ENCODE measurements around the gene MACROD2.

MACROD2 gene

DNA sequence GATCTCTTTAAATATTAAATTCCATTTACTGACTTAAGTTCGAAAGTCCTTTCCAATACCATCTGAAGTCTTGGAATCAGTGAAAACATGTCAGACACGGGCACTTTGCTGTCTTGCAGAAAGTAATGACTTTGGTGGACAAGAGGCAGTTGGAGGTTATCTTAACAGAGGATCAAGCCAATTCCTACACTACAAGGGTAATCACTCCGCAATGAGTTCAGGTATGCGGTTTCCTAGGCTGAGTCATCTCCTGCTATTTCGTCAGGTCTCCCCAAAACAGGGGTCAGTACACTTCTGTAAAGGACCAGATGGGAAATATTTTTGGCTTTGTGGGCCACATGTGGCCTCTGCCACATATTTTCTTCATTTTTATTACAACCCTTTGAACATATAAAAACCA, 1921.3 kb downstream of the MACROD2 start:
- DNase-seq: no peak

DNA sequence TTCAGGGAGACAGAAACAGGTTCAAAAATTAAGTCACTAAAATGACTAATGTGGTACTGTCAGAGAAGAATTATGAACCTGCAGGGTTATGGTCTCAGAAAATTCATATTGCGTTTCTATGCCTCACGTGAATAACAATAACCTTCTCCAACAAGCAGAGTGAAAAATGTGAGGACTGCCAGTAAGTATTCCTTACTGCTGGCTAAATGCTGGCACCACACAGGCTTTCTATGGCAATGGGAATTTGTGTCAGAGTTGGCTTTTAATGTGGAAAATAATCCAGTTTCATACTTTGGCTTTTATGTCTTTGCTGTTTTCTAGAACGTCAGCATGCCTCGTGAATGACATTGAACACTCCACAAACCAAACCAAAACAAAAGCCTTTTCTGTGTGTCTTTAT, 1922.0 kb downstream of the MACROD2 start:
- no peak for DNase-seq

DNA sequence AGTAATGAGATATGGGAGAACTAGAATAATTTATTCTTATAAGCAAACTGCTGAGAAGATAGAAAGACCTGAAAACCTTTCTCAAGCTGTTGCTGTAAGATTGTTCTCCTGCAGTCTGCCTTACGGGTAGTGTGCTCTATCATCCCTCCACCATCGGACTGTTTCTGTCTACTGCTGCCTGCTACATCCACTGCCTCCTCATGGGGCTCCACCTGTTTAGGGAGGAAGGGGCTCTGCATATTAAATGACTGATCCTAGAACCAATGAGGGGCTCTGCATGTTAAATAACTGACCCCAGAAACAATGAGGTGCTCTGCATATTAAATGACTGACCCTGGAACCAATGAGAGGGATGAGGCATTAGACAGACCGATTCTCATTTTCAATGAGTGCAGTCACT, 1923.3 kb downstream of the MACROD2 start:
- DNase-seq: no peak

DNA sequence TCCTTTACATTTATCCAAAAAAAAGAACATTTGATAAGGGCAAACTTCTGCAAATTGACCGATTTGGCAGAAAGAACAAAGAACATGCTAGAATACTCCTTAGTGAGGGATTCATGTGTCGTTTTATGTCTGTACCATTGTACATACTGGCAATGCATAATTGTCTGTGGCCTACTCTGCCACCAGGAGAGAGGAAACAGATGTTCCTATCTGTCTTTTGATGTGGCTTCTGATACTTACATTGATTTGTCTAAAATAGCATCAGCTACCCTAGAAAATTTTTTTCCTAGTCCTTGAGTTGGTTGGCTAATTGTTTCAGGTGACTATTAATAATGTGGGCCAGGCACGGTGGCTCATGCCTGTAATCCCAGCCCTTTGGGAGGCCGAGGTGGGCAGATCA, 1923.8 kb downstream of the MACROD2 start:
- DNase-seq: peak; percentile 21 to 32

DNA sequence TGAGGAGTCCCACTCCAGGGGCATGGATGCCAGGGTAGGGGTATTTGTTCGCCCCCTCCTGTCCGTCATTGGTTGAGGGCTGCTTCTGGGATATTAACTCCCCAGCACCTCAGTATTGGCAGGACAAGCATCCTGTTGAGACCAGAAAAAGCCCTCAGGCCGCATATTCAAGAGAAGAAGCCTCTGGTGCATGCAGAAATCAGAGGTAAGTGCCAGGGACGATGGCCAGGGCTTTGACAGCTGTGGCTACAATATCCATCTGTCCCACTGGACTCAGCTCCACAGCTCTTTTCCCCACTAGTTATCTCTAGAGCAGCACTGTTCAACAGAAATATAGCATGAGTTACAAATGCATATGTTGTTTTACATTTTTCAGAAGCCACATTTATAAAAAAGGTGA, 1926.6 kb downstream of the MACROD2 start:
- DNase-seq: no peak

DNA sequence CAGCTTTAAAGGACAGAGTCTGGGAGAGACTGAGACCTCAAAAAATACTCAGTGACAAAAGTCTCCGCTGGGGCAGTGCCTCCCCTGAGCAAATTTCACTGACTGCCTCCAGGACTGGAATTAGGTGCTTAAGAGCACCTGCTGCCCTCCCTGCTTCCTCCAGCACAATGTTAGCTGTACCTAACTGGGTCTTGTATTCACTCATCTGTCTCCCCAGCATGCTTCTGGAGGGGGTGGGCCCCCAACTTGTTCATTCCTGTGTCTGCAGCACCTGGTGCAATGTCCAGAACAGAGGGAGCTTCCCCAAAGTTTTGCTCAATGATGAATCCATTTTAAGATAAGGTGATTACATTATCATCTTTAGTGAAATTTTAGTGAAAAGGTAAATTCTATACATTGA, 1927.2 kb downstream of the MACROD2 start:
- DNase-seq: no peak

DNA sequence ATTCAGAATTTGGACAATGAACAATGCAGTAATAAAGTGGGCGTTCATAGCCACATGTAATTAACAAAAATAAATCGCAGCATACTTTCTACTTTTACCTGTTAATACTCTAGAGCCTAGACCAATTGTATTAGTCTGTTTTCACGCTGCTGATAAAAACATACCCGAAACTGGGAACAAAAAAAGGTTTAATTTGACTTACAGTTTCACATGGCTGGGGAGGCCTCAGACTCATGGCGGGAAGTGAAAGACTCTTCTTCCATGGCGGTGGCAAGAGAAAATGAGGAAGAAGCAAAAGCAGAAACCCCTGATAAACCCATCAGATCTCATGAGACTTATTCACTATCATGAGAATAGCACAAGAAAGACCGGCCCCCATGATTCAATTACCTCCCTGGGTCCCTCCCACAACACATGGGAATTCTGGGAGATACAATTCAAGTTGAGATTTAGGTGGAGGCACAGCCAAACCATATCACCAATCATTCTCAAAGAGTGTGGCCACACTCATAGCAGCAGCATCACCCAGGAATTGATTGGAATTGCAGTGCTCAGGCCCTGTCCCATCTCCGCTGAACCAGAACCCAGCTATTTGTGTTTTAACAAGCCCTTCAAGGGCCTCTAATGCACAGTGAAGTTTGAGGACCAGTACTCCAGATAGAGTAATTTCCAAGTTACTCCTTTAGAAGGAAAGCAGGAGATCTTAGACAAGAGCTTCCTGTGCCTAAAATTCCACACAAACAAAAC, 1927.9 kb downstream of the MACROD2 start:
- DNase-seq: no peak

DNA sequence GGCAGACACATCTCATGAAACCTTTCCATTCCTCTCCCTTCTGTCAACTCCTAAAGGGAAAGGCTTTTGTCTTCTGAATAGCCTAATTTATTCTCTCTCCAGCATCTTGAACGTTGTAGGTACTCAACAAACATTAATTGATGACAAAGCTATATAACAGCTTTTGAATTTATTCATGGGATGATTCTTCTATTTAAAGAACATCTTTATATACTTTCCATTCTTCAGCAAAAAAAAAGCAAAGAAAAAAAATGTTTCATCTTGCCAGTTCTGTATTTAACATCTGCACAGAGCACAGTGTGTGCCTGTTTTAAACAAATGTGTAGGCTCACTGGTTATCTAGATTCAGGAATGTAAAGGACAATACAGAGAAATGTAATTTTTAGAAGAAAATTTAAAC, 1929.2 kb downstream of the MACROD2 start:
- no peak for DNase-seq

DNA sequence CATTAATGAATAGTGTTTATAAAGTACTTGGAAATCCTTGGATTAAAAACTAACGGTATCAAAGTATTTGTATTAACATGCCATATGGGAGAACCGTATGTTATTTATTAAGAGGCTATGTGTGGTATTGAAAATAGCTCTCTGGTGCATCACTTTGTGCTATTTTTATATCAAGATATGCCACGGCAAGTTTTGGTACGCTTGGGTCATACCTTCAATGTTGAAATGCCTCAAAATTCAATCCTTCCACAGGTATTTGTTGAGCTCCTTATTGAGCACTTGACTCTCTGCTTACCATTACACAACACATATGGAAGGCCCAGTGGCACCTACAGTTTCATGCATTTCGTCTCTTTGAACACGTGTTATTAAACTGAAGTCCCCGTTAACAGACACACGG, 1930.1 kb downstream of the MACROD2 start:
- DNase-seq: no peak

DNA sequence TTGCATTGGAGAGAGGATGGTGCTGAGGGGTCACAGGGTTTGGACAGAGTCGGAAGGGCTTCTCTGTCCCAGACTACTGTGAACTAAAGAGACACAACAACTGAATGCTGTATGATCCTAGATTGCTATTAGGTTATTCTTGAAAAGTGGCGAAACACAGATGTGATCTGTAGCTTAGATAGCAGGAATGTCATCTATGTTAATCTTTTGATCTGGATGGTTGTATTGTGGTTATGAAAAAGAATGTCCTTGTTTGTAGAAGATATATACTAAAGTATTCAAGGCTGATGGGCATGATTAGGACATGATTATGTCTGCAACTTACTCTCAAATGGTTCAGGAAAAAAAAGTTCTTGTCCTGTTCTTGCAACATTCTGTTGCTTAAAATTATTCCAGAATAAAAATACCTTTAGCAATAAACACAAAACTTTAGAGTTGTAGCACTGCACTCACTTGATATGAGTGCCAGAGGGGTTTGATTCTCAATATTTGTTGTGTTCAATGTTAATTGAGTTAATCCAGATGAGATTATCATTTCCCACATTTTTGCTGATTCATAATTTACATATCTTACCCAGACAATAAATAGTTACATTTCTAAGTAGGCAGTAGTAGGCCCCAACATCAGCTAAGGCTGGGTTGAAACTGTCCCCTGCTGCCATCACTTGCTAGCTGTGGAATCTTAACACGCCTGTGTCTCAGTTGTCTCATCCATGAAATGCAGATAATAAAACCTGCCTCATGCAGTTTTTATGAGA, 1932.8 kb downstream of the MACROD2 start:
- no peak for DNase-seq

DNA sequence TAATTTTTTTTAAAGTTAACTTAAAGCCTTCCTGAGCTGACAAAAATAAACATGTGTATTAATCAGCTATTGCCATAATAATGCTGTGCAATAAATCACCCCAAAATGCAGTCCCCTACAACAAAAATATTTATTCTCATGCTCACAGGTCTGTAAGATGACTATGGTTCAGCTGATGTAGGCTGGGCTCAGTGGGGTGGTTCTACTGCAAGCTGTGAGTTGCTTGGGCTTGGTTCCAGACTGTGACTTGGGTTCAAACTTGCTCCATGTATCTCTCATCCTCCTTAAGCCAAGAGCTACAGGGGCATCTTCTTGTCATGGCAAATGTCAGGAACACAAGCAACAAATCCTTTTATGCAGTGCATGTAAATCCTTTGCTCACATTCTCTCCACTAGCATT, 1933.6 kb downstream of the MACROD2 start:
- DNase-seq: no peak

DNA sequence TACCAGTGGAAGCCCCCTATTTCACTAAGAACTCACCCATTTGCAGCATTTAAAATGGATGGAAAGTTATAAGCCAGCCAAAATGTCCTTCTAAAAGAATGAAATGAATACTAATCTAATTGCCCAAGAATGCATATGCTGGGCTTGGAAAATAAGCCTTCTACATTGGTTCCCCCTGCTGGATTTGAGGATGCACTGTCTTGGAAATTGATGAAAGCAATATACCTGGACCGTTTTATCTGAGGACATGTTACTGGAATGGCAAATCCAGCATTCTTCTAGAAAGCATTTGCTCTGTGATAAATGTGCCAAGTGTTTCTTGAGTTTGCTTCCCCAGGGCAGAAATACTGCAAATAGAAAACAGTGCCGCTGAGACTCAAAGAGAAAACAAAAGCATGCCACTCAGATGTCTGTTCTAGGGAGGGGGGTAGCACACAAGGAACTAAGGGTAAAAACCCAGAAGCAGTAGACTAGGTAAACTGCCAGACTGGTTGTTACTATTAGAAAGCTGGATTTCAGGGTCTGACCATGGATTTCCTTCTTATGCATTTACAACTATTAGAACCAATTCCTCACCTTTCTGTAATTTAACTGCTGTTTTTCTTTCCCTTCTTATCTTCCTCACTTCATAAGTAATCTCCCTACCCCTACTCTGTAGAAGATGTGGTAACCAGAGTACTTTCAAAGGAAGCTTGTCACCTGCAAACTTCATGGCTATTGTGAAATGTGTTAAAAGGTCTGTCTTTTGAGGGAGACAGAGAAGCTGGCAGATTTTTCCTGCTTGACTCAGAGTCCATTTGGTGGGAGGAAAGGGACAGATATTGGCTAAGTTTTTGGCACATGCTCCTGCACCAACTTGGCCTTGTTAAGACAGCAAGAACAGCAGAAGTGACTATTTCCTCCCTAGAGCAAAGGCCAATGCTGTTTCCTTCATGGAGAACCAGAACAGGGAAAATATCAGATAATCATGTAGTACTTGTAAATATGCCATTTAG, 1935.3 kb downstream of the MACROD2 start:
- DNase-seq: peak; percentile 45 to 49

DNA sequence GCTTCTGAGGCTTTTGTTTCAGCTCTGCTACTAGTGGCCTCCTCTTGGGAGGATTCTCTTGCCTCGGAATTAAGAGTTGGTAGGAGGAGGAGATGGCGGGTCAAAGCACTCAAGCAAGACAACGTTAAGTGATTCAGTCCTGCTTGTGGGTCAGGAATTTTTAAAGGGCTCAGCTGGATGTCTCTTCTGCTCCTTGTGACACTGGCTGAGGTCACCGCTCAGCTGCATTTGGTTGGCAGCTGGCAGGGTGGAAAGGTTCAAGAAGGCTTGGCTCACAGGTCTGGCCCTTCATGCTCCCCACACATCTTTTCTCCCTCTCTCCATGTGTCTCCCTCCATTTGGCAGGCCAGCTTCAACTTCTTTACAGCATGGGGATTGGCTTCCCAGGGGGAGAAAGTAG, 1936.6 kb downstream of the MACROD2 start:
- DNase-seq: no peak

DNA sequence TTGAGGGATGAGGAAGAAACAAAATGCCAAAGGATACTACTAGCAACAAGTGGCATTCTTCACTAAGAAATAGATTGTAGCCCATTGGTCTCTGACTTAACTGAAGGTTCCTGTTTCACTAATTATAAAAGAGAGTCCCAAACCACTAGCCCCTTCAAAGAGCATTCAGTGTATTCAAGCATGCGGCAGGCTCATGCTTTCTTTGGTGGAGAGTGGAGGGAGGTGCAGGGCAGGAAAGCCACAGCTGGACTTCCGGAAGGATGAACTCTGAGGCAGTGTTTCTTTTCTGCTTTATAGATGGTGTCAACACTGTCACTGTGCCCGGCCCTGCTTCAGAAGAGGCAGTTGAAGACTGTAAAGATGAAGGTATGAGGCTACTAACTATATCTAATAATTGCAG, 1941.9 kb downstream of the MACROD2 start:
- DNase-seq: peak; percentile 61 to 73

DNA sequence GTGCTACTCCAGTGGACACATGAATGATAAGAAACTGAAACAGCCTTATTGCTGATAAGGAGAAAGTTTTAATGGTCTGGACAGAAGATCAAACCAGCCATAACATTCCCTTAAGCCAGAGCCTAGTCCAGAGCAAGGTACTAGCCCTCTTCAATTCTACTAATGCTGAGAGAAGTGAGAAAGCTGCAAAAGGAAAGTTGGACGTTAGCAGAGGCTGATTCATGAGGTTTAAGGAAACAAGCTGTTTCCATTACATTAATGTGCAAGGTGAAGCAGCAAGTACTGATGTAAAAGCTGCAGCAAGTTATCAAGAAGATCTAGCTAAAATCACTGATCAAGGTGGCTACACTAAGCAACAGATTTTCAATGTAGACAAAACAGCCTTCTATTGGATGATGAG, 1943.5 kb downstream of the MACROD2 start:
- no peak for DNase-seq

DNA sequence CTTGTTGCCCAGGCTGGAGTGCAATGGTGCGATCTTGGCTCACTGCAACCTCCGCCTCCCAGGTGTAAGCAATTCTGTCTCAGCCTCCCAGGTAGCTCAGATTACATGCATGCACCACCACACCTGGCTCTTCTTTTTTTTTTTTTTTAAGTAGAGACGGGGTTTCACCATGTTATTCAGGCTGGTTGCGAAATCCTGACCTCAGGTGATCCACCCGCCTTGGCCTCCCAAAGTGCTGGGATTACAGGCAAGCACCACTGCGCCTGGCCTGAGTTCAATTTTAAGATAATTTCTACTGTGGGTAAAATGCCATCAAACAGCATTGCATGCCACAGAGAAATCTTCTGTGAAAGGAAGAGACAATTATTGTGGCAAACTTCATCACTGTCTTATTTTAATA, 1944.8 kb downstream of the MACROD2 start:
- DNase-seq: no peak

DNA sequence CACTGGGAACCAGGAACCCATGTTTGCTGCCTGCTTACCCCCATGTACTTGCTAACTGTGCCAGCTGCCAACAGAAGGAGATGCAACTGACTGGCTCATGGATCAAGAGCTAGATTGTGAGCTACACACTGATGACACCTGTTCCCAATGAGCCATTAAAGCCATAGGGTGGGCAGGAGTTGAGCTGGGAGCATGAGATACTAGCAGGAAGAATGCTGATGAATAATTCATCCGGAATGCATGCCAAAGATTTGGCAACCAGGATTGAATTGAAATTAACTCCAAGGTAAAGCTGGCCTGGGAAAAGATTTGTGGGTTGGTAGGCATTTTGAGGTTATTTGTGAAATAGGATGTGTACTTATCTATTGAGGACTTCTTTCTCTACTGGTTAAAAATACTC, 1946.8 kb downstream of the MACROD2 start:
- DNase-seq: no peak

DNA sequence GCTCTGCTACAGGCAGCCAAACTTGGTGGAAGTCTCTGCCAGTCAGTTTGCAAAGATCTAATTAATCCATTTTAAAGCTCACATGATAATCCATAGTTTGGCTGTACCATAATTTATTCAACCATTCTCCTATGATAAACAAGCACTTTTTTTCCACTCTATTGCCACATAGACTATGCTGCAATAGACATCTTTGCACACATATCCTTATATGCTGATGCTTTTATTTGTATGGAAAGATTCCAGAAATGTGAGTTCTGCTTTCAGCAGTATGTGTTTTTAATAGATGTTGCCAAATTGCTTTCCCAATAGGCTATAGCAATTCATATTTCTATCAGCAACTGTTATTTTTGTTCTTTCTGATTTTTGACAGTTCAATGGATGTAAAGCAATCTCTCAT, 1950.0 kb downstream of the MACROD2 start:
- no peak for DNase-seq

DNA sequence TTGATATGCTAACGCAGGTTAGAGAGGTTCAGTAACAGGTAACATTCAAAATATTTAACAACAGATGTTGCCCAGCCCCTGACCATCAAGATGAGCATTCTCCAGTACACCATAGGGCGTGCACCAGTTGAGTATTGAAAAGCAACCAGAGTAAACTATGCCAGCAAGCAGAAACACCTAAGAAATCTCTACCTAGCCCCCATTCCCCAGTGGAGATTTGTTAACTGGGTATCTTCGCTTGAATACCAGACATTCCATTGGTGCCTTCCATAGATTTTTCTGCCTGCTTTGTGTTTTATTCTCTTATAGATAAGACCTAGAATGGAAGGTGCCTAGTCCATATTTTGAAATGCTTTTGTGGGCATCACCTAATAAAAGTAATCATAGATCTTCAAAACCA, 1954.1 kb downstream of the MACROD2 start:
- no peak for DNase-seq

DNA sequence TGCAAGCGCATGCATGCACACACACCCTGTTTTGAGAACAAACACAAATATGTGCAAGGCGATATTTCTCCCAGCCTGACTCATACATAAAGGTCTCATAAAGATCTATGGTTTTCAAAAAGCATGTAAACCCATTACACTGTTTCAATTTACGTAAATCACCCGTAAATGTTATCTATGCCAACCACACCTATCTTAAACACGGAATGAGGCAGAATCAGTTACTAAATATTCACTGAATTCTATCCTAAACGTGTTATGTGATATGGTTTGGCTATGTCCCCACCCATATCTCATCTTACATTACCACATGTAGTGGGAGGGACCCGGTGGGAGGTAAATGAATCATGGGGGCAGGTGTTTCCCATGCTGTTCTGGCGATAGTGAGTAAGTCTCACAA, 1956.3 kb downstream of the MACROD2 start:
- no peak for DNase-seq

DNA sequence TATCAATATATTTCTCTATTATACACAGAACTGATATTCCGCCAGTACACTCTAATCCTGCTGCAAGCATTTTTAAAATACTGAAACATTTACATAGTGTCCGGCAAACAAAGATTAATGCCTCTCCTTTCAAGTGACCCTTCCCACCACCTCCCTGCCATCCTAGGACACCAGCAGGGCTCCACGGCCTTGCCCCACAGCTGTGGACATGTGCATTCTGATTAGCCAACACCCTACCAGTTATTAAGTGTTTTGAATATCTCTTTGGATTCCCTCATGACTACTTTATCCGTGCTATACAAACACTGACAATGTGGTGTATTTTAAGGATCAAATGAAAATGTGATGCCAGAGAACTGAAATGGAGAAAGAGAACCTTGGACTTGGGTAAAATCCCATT, 1962.8 kb downstream of the MACROD2 start:
- no peak for DNase-seq

DNA sequence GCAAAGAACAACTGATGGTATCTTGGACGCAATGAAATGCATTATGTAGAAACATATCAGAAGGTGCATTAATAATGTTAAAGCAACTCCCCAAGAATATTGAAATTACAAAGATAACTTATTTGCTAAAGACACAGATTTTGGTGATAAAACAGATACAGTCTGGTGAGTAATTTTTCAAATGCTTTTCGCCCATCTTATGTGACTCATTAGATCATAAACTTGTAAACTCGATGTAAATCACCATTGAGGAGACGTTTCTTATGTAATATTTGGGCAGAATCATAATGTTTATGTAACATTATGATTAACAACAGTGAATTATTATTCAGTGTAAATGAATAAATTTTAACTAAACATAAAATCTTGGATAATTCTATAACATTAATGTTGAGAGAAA, 1969.8 kb downstream of the MACROD2 start:
- DNase-seq: no peak

DNA sequence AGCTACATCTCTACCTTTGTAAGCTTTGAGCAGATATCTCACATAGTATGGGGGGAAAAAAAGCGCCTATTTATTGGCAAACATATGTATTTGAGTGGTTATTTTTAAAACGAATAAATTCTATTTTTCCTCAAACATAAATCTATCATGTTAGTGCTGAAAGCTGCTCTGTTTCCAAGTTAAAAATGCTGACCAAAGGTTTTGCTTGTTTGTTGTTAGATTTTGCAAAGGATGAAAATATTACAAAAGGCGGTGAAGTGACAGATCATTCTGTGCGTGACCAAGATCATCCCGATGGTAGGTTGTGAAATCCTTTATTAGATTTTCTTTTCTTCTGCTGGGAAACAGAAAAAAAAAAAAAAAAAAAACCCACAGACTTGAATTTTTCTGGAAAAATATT, 1972.0 kb downstream of the MACROD2 start:
- DNase-seq: no peak

Measured in Kasumi-1 (cell line).